HepG2 (cell line): ENCODE results near the gene KCNQ1OT1. TPM values are rescaled to one million over a fixed set of nuclear protein-coding genes. Genes with fewer than 3 reads are reported as not detected.

Experiments used
- FOXA3 ChIP-seq: IDR thresholded peaks from 2 replicates; pipeline ENCODE4 v1.6.1; 2016; ENCODE audit warnings: missing genetic modification reagents, missing compliant biosample characterization
- FOXP1 ChIP-seq, 2 experiments: fragments of 450-650 bp in 1 of 2; IDR thresholded peaks; 2 replicates each; pipeline ENCODE4 v1.6.1; 2017 to 2018; ENCODE audit warnings: antibody characterized with exemption in 1 of 2
- GMEB1 ChIP-seq: sonication (generic); formaldehyde crosslinking; IDR thresholded peaks from 2 replicates; pipeline ENCODE4 v1.5.1; 2020; ENCODE audit warnings: missing genetic modification reagents, mild to moderate bottlenecking, borderline replicate concordance
- GTF2F1 ChIP-seq: fragments of 150-350 bp; IDR thresholded peaks from 2 replicates; pipeline ENCODE4 v1.6.1; 2014; ENCODE audit warnings: low read length
- HNRNPK ChIP-seq: fragments of 200-400 bp; formaldehyde crosslinking; IDR thresholded peaks from 2 replicates; pipeline ENCODE4 v1.6.1; 2018; ENCODE audit warnings: low read length, low read depth, moderate library complexity, mild to moderate bottlenecking; ENCODE audit not compliant: poor library complexity, severe bottlenecking
- KDM4B ChIP-seq: sonication (generic); formaldehyde crosslinking; IDR thresholded peaks from 2 replicates; pipeline ENCODE4 v1.4.0; 2020; ENCODE audit warnings: missing genetic modification reagents
- KDM5A ChIP-seq: fragments of 200-600 bp; sonication (generic); IDR thresholded peaks from 2 replicates; pipeline ENCODE4 v1.7.0; 2018; ENCODE audit warnings: antibody characterized with exemption, mild to moderate bottlenecking, low read length, borderline replicate concordance
- MIXL1 ChIP-seq: IDR thresholded peaks from 2 replicates; pipeline ENCODE4 v1.6.1; 2016
- NCOA2 ChIP-seq: sonication (generic); formaldehyde crosslinking; IDR thresholded peaks from 2 replicates; pipeline ENCODE4 v1.8.0; 2022; ENCODE audit warnings: inconsistent platforms
- NFKB2 ChIP-seq: sonication (generic); formaldehyde crosslinking; IDR thresholded peaks from 2 replicates; pipeline ENCODE4 v1.4.0; 2020; ENCODE audit warnings: missing genetic modification reagents, borderline replicate concordance
- NFRKB ChIP-seq: fragments of 450-650 bp; IDR thresholded peaks from 2 replicates; pipeline ENCODE4 v1.6.1; 2017
- NPAS2 ChIP-seq: sonication (generic); formaldehyde crosslinking; IDR thresholded peaks from 2 replicates; pipeline ENCODE4 v1.8.0; 2022; ENCODE audit warnings: mild to moderate bottlenecking, missing genetic modification reagents, borderline replicate concordance
- NR2F6 ChIP-seq, 2 experiments: IDR thresholded peaks; 2 replicates each; pipeline ENCODE4 v1.6.1; 2016; ENCODE audit warnings: antibody characterized with exemption in 1 of 2, mild to moderate bottlenecking in 1 of 2
- PBX3 ChIP-seq: sonication (generic); formaldehyde crosslinking; IDR thresholded peaks from 2 replicates; pipeline ENCODE4 v1.8.1; 2023; ENCODE audit warnings: missing genetic modification reagents, inconsistent platforms, borderline replicate concordance
- RBAK ChIP-seq: sonication (generic); formaldehyde crosslinking; IDR thresholded peaks from 2 replicates; pipeline ENCODE4 v1.5.1; 2020; ENCODE audit warnings: mild to moderate bottlenecking, missing genetic modification reagents
- SALL1 ChIP-seq: sonication (generic); formaldehyde crosslinking; IDR thresholded peaks from 2 replicates; pipeline ENCODE4 v1.8.0; 2022; ENCODE audit warnings: mild to moderate bottlenecking, missing genetic modification reagents
- SIX4 ChIP-seq: sonication (generic); formaldehyde crosslinking; IDR thresholded peaks from 2 replicates; pipeline ENCODE4 v1.4.0; 2020; ENCODE audit warnings: missing genetic modification reagents
- SOX13 ChIP-seq, 3 experiments: fragments of 450-650 bp in 1 of 3; sonication (generic) in 1 of 3; formaldehyde crosslinking in 1 of 3; IDR thresholded peaks in 2 of 3; conservative IDR thresholded peaks in 1 of 3; 2 replicates each; pipeline versions ENCODE4 v1.5.0 to v1.6.1; 2016 to 2020; ENCODE audit warnings: antibody characterized with exemption in 1 of 3, mild to moderate bottlenecking in 1 of 3, missing compliant biosample characterization in 1 of 3, missing genetic modification reagents in 1 of 3, moderate library complexity in 1 of 3
- SP140L ChIP-seq: sonication (generic); formaldehyde crosslinking; IDR thresholded peaks from 2 replicates; pipeline ENCODE4 v1.4.0; 2020; ENCODE audit warnings: missing genetic modification reagents, borderline replicate concordance
- TFAP4 ChIP-seq: sonication (generic); IDR thresholded peaks from 2 replicates; pipeline ENCODE4 v1.6.1; 2016; ENCODE audit warnings: low read depth, borderline replicate concordance
- ZKSCAN5 ChIP-seq: sonication (generic); formaldehyde crosslinking; IDR thresholded peaks from 2 replicates; pipeline ENCODE4 v1.5.1; 2020; ENCODE audit warnings: mild to moderate bottlenecking, missing genetic modification reagents
- ZMYM2 ChIP-seq: sonication (generic); formaldehyde crosslinking; IDR thresholded peaks from 2 replicates; pipeline ENCODE4 v1.8.0; 2022; ENCODE audit warnings: mild to moderate bottlenecking, missing genetic modification reagents
- ZNF639 ChIP-seq: conservative IDR thresholded peaks from 2 replicates; pipeline ENCODE4 v1.6.1; 2018; ENCODE audit warnings: missing genetic modification reagents
- ZNF670 ChIP-seq: sonication (generic); formaldehyde crosslinking; IDR thresholded peaks from 2 replicates; pipeline ENCODE4 v1.8.0; 2022; ENCODE audit warnings: mild to moderate bottlenecking, missing genetic modification reagents, borderline replicate concordance
- ZNF75D ChIP-seq: sonication (generic); formaldehyde crosslinking; IDR thresholded peaks from 2 replicates; pipeline ENCODE4 v1.8.1; 2023; ENCODE audit warnings: missing genetic modification reagents, mild to moderate bottlenecking, borderline replicate concordance
- ZNF772 ChIP-seq: sonication (generic); formaldehyde crosslinking; IDR thresholded peaks from 2 replicates; pipeline ENCODE4 v1.5.0; 2020; ENCODE audit warnings: mild to moderate bottlenecking, missing genetic modification reagents
- polyA plus RNA-seq, 8 experiments: library from polyadenylated mRNA; depleted of rRNA in 3 of 8; stranded (reverse) in 7 of 8; unstranded in 1 of 8; fragments of >200 nt; fragmentation: Illumina TruSeq in 4 of 8; extraction: Trizol in 4 of 8; gene quantifications; 2 replicates each; pipeline versions ENCODE4 v1.2.1 to v1.2.3, GENCODE V29; 2011 to 2016; ENCODE audit warnings: low read depth in 4 of 8, missing spikeins in 1 of 8, mixed read lengths in 1 of 8; ENCODE audit not compliant: insufficient read depth in 1 of 8
- total RNA-seq, 5 experiments: library from RNA; depleted of rRNA; stranded (reverse); fragments of >200 nt; fragmentation: Illumina TruSeq; extraction: Trizol; gene quantifications; 2 replicates each; pipeline ENCODE4 v1.2.3, GENCODE V29; 2016; ENCODE audit warnings: low read depth in 1 of 5

Gene KCNQ1OT1
- total and polyA plus RNA-seq, 2 of the 13 experiments (the other 11 are each of a cell fraction or from before 2014, with no cell fraction given): 1.3 to 18.9 TPM

GRCh38 chr11:2567026-2567671 lies 132.6 kb downstream of the KCNQ1OT1 start (continued):
- peak; percentile 38; the same call in 1 of the 2 replicates for TF ChIP-seq TFAP4
- TF ChIP-seq HNRNPK: no peak
- TF ChIP-seq NR2F6 (IDR thresholded peaks at IDR 0.05): peak; percentile 61; the same call in 1 of the 2 replicates
- TF ChIP-seq NR2F6 (CRISPR knock-in tag; IDR thresholded peaks at IDR 0.05): peak; percentile 59; the same call in 1 of the 2 replicates
- no peak for TF ChIP-seq SP140L (CRISPR knock-in tag)
- TF ChIP-seq ZMYM2 (CRISPR knock-in tag): no peak
- no peak for TF ChIP-seq KDM4B (CRISPR knock-in tag)
- no peak for TF ChIP-seq ZNF75D (CRISPR knock-in tag)
- TF ChIP-seq MIXL1 (CRISPR knock-in tag): peak; percentile 19; the same call in 1 of the 2 replicates
- no peak for TF ChIP-seq NFRKB
- peak; percentile 64; the same call in 1 of the 2 replicates for TF ChIP-seq NFKB2
- TF ChIP-seq RBAK (CRISPR knock-in tag): no peak
- no peak for TF ChIP-seq PBX3 (CRISPR knock-in tag)
- TF ChIP-seq ZKSCAN5 (CRISPR knock-in tag): no peak
- no peak for TF ChIP-seq FOXP1 (IDR thresholded peaks at IDR 0.05)
- no peak for TF ChIP-seq FOXP1 (CRISPR knock-in tag; IDR thresholded peaks at IDR 0.05)
- no peak; the same call in 1 of the 2 replicates for TF ChIP-seq NCOA2 (CRISPR knock-in tag)
- no peak for TF ChIP-seq SIX4
- no peak for TF ChIP-seq KDM5A
- no peak for TF ChIP-seq ZNF772
- no peak for TF ChIP-seq GTF2F1
- TF ChIP-seq FOXA3: peak; percentile 24; the same call in 1 of the 2 replicates
- peak; percentile 63; the same call in 1 of the 2 replicates for TF ChIP-seq SALL1
- TF ChIP-seq SOX13 (IDR thresholded peaks at IDR 0.05): no peak
- peak in 1 of 2 experiments; percentile 65; a peak in 1 of 4 replicates for TF ChIP-seq SOX13 (CRISPR knock-in tag; conservative IDR thresholded peaks at IDR 0.05 in 1 of 2, IDR thresholded peaks at IDR 0.05 in 1 of 2)
- no peak for TF ChIP-seq ZNF670 (CRISPR knock-in tag)
- TF ChIP-seq NPAS2 (CRISPR knock-in tag): no peak
- TF ChIP-seq ZNF639 (CRISPR knock-in tag): no peak
- TF ChIP-seq GMEB1 (CRISPR knock-in tag): no peak
